ENCODE data around the gene PEDS1. TPM values are rescaled to one million over a fixed set of nuclear protein-coding genes. Genes with fewer than 3 reads are reported as not detected.

PEDS1 gene
- total and polyA plus RNA-seq, 2 of the 13 experiments (the other 11 are each of a cell fraction or from before 2014, with no cell fraction given), result 30.5 to 93.9 TPM

GRCh38 chr20:50116368-50116999 is 37.0 kb downstream of the PEDS1 start (continued):
- TF ChIP-seq TRIM24 (CRISPR knock-in tag; IDR thresholded peaks at IDR 0.05), result no peak
- no peak for TF ChIP-seq GABPA (IDR thresholded peaks at IDR 0.05; ENCODE audit: low read depth, low read length)
- TF ChIP-seq GABPA (CRISPR knock-in tag; IDR thresholded peaks at IDR 0.05; ENCODE audit: low read depth), result no peak
- no peak for TF ChIP-seq SPEN (CRISPR knock-in tag; IDR thresholded peaks at IDR 0.05; ENCODE audit: low read depth)
- no peak for TF ChIP-seq ARNTL (CRISPR knock-in tag; IDR thresholded peaks at IDR 0.05)
- no peak; a peak in 1 of 4 replicates for TF ChIP-seq EP300 (IDR thresholded peaks at IDR 0.05; ENCODE audit: low read depth in 2 of 2, low read length in 2 of 2)
- no peak for TF ChIP-seq EP300 (CRISPR knock-in tag; IDR thresholded peaks at IDR 0.05; ENCODE audit: borderline replicate concordance)
- TF ChIP-seq ZNF556 (CRISPR knock-in tag; IDR thresholded peaks at IDR 0.05; ENCODE audit: borderline replicate concordance), result no peak
- no peak for TF ChIP-seq WIZ (CRISPR knock-in tag; IDR thresholded peaks at IDR 0.05)
- no peak for TF ChIP-seq POLR2AphosphoS2 (IDR thresholded peaks at IDR 0.05; ENCODE audit: low read depth, low read length)
- peak; percentile 35 for TF ChIP-seq ZNF883 (CRISPR knock-in tag; IDR thresholded peaks at IDR 0.05; ENCODE audit: not compliant biosample characterization)
- no peak for TF ChIP-seq ZBED4 (CRISPR knock-in tag; IDR thresholded peaks at IDR 0.05; ENCODE audit: borderline replicate concordance)
- no peak for TF ChIP-seq RBM22 (optimal IDR thresholded peaks at IDR 0.05; ENCODE audit: low read length)
- no peak for TF ChIP-seq ZNF503 (CRISPR knock-in tag; IDR thresholded peaks at IDR 0.05)
- TF ChIP-seq ZBTB40 (IDR thresholded peaks at IDR 0.05), result no peak
- 0 out of 2 replicates have a peak, but pooled peaks have one; percentile 4 for TF ChIP-seq ZBTB40 (CRISPR knock-in tag; IDR thresholded peaks at IDR 0.05)

Data from HepG2 (cell line).